A673 (cell line): ENCODE results near the gene ZNF324.

Source experiments
- CTCF ChIP-seq: fragments of 300-800, 200-600 bp; sonication (generic); conservative IDR thresholded peaks from 2 replicates; pipeline ENCODE4 v1.5.1; 2017; ENCODE audit warnings: low read depth, mild to moderate bottlenecking, antibody characterized with exemption, low read length, moderate library complexity, mixed read lengths
- EZH2 ChIP-seq: fragments of 200-600 bp; sonication (generic); IDR thresholded peaks from 2 replicates; pipeline ENCODE4 v1.6.1; 2017; ENCODE audit warnings: borderline replicate concordance, low read depth, mild to moderate bottlenecking, mixed read lengths, antibody characterized with exemption, low read length; ENCODE audit not compliant: poor library complexity, severe bottlenecking

- TF ChIP-seq CTCF = no peak
- TF ChIP-seq EZH2 = no peak
These were observed 13.6 kb downstream of the ZNF324 start for GRCh38 chr19:58480481-58480830.
